ENCODE data around the gene TSPAN11. TPM values are rescaled to one million over a fixed set of nuclear protein-coding genes. Genes with fewer than 3 reads are reported as not detected.

Gene TSPAN11
- total RNA-seq, 1 donor = not detected

DNA sequence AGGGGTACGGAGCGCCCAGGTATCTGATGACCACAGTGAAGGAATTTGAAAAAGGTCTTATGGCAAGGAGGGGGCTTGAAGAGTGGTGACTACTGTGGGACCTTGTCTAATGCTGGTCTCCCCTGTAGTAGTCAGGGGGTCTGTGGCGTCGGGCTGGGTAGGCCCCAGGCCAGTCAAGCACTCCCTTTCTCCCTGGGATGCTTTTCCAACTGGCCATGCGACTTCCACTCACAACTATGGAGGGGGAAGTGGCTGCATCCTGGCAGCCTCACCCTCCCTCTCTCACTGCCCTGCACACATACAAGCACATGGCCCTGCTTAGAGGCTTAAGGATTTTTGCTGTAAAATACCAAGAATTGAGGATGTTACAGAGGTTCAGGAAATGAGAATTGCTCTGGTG, 4.1 kb downstream of the TSPAN11 start:
- peaks cover 25% of the 10 kb centered on the region for H3K27me3 ChIP-seq (ENCODE audit: insufficient read depth, low read length)
- H3K4me1 ChIP-seq (ENCODE audit: insufficient read depth, low read length) = no peaks in the 10 kb centered on the region
- no peak overlapping the region for H3K4me3 ChIP-seq (ENCODE audit: low read length)
- no peaks in the 10 kb centered on the region for H3K9me3 ChIP-seq (ENCODE audit: low read depth, low read length)

DNA sequence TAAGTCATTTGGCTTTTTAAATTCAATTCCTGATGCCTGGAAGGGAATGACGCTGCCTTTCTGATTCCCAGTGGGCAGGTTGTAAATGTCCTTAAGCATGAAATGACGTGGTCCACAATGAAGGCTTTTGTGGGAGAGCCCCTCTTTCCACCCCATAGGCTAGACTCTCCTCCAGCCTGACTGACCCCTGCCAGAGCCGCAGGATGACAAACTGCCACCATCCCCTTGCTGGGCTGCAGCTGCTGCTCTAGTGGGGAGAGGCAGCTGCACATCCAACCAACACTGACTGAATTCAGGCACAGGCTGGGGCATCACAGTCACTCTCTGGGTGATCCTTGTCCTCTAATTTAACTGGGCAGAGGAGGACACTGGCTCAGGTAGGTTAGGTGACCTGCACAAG, 6.3 kb downstream of the TSPAN11 start:
- Histone ChIP-seq H3K27me3 (ENCODE audit: insufficient read depth, low read length) (peaks cover 8% of the 10 kb centered on the region), H3K9me3 (ENCODE audit: low read depth, low read length) (no peaks in the 10 kb centered on the region), H3K4me3 (ENCODE audit: low read length) (no peak overlapping the region), H3K4me1 (ENCODE audit: insufficient read depth, low read length) (no peaks in the 10 kb centered on the region)

- Histone ChIP-seq H3K4me3 (ENCODE audit: low read length) (no peak overlapping the region), H3K9me3 (ENCODE audit: low read depth, low read length) (no peaks in the 10 kb centered on the region), H3K4me1 (ENCODE audit: insufficient read depth, low read length) (no peaks in the 10 kb centered on the region), H3K27me3 (ENCODE audit: insufficient read depth, low read length) (no peaks in the 10 kb centered on the region)
Measured at GRCh38 chr12:30934811-30935210, 8.3 kb downstream of the TSPAN11 start.

DNA sequence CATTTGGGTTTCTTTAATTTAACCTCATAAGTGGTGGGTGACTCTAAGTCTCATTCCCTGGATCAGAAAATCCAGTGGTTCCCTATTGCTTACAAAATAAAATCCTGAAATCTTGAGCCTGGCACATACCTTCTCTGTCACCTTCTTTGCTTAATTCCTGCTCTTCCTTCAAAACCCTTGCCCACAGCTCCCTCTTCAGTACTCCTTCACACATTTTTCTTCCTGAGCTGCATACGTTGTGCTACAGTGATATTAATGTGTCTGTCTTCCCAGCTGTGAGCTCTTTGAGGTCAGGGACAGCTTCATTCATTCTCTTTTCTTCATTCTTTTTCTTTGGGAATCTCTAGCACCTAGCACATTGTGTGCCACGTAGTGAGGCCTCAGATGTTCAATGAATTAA, 9.5 kb downstream of the TSPAN11 start:
- Histone ChIP-seq H3K4me1 (ENCODE audit: insufficient read depth, low read length) (no peaks in the 10 kb centered on the region), H3K27me3 (ENCODE audit: insufficient read depth, low read length) (no peaks in the 10 kb centered on the region), H3K4me3 (ENCODE audit: low read length) (no peak overlapping the region), H3K9me3 (ENCODE audit: low read depth, low read length) (no peaks in the 10 kb centered on the region)

GRCh38 chr12:30939234-30939633, 12.7 kb downstream of the TSPAN11 start:
- H3K27me3 ChIP-seq (ENCODE audit: insufficient read depth, low read length) = no peaks in the 10 kb centered on the region
- no peaks in the 10 kb centered on the region for H3K4me1 ChIP-seq (ENCODE audit: insufficient read depth, low read length)
- H3K9me3 ChIP-seq (ENCODE audit: low read depth, low read length) = no peaks in the 10 kb centered on the region
- no peak overlapping the region for H3K4me3 ChIP-seq (ENCODE audit: low read length)

- no peaks in the 10 kb centered on the region for H3K4me1 ChIP-seq (ENCODE audit: insufficient read depth, low read length)
Measured at GRCh38 chr12:30942486-30942885, 15.9 kb downstream of the TSPAN11 start.

GRCh38 chr12:30942936-30943335, 16.4 kb downstream of the TSPAN11 start:
- Histone ChIP-seq H3K9me3 (ENCODE audit: low read depth, low read length) (no peaks in the 10 kb centered on the region), H3K27me3 (ENCODE audit: insufficient read depth, low read length) (no peaks in the 10 kb centered on the region), H3K4me3 (ENCODE audit: low read length) (no peak overlapping the region), H3K4me1 (ENCODE audit: insufficient read depth, low read length) (no peaks in the 10 kb centered on the region)

More at GRCh38 chr12:30942486-30942885, 15.9 kb downstream of the TSPAN11 start:
- no peaks in the 10 kb centered on the region for H3K9me3 ChIP-seq (ENCODE audit: low read depth, low read length)
- H3K4me3 ChIP-seq (ENCODE audit: low read length) = no peak overlapping the region
- H3K27me3 ChIP-seq (ENCODE audit: insufficient read depth, low read length) = no peaks in the 10 kb centered on the region

DNA sequence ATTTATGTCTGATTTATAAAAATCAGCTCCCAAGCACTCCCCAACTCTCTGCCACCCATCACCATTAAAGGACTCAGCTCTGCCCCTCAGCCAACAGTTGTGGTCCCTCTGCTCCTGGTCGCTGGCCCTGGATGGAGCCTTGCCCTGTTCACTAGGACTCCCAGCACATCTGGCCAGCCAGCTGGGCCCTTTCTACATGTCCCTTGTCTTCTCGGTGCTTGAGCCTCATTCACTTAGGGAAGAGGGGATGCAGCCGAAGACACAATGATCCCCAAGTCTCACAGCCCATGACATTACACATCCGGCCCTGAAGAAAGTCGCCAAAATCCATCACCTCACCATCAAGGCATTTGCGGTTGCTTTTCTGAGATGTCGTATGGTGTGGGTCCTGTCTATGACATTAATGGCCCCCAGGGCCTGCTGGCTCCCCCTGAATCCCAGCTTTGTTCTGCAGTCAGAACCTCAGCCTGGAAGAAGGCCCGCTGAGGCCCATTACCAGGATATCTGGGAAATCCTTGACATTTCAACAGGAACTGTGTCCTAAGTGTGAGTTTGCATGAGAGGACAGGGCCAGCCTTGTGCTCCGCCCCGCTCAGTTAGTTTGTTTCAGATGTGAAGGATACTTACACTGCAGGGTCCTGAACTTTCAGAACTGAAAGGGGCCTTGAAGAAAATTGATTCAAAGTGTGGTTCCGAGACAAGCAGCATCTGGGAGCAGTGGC, 19.1 kb downstream of the TSPAN11 start:
- Histone ChIP-seq H3K9me3 (ENCODE audit: low read depth, low read length) (no peaks in the 10 kb centered on the region), H3K4me1 (ENCODE audit: insufficient read depth, low read length) (no peaks in the 10 kb centered on the region), H3K4me3 (ENCODE audit: low read length) (no peak overlapping the region), H3K27me3 (ENCODE audit: insufficient read depth, low read length) (no peaks in the 10 kb centered on the region)

- Histone ChIP-seq H3K27me3 (ENCODE audit: insufficient read depth, low read length) (no peaks in the 10 kb centered on the region), H3K9me3 (ENCODE audit: low read depth, low read length) (no peaks in the 10 kb centered on the region), H3K4me1 (ENCODE audit: insufficient read depth, low read length) (no peaks in the 10 kb centered on the region), H3K4me3 (ENCODE audit: low read length) (no peak overlapping the region)
Measured at GRCh38 chr12:30952015-30952414, 25.5 kb downstream of the TSPAN11 start.

- H3K9me3 ChIP-seq (ENCODE audit: low read depth, low read length) = no peaks in the 10 kb centered on the region
- H3K4me3 ChIP-seq (ENCODE audit: low read length) = no peak overlapping the region
- H3K27me3 ChIP-seq (ENCODE audit: insufficient read depth, low read length) = no peaks in the 10 kb centered on the region
- H3K4me1 ChIP-seq (ENCODE audit: insufficient read depth, low read length) = no peaks in the 10 kb centered on the region
Measured at GRCh38 chr12:30953257-30953656, 26.7 kb downstream of the TSPAN11 start.

- Histone ChIP-seq H3K27me3 (ENCODE audit: insufficient read depth, low read length) (no peaks in the 10 kb centered on the region), H3K4me3 (ENCODE audit: low read length) (no peak overlapping the region), H3K4me1 (ENCODE audit: insufficient read depth, low read length) (no peaks in the 10 kb centered on the region), H3K9me3 (ENCODE audit: low read depth, low read length) (no peaks in the 10 kb centered on the region)
Measured at GRCh38 chr12:30953951-30954751, 27.6 kb downstream of the TSPAN11 start.

- Histone ChIP-seq H3K4me1 (ENCODE audit: insufficient read depth, low read length) (no peaks in the 10 kb centered on the region), H3K4me3 (ENCODE audit: low read length) (no peak overlapping the region), H3K27me3 (ENCODE audit: insufficient read depth, low read length) (no peaks in the 10 kb centered on the region), H3K9me3 (ENCODE audit: low read depth, low read length) (no peaks in the 10 kb centered on the region)
Measured at GRCh38 chr12:30955214-30955613, 28.7 kb downstream of the TSPAN11 start.

DNA sequence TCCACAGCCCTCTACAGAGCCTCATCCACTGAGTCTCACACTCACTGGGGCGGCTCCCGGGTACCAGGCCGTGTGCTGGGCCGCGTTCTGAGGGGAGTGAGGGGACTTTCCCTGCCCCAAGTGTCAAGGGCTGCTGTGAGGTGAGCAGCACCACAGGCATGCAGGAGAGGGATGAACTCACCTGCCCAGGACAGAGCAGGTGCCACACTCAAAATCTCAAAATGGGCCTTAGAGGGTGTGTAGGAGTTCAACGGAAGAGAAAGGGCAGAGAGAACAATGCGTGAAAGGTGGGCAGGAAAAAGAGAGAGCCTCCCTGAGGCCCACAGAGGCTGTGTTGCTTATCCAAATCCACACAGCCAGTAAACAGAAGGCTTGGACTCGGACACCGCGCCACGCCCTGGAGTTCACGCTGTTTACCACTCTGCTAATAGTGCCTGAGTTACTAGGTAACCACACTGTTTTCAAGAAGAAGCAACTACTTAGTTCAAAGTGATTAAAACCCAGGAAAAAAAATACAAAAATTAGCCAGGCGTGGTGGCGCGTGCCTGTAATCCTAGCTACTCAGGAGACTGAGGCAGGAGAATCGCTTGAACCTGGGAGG, 32.7 kb downstream of the TSPAN11 start:
- no peaks in the 10 kb centered on the region for H3K9me3 ChIP-seq (ENCODE audit: low read depth, low read length)
- H3K4me1 ChIP-seq (ENCODE audit: insufficient read depth, low read length) = no peaks in the 10 kb centered on the region
- H3K4me3 ChIP-seq (ENCODE audit: low read length) = no peak overlapping the region
- H3K27me3 ChIP-seq (ENCODE audit: insufficient read depth, low read length) = no peaks in the 10 kb centered on the region

- H3K9me3 ChIP-seq (ENCODE audit: low read depth, low read length) = no peaks in the 10 kb centered on the region
- H3K4me3 ChIP-seq (ENCODE audit: low read length) = no peak overlapping the region
- no peaks in the 10 kb centered on the region for H3K27me3 ChIP-seq (ENCODE audit: insufficient read depth, low read length)
- H3K4me1 ChIP-seq (ENCODE audit: insufficient read depth, low read length) = no peaks in the 10 kb centered on the region
Measured at GRCh38 chr12:30959778-30960177, 33.2 kb downstream of the TSPAN11 start.

DNA sequence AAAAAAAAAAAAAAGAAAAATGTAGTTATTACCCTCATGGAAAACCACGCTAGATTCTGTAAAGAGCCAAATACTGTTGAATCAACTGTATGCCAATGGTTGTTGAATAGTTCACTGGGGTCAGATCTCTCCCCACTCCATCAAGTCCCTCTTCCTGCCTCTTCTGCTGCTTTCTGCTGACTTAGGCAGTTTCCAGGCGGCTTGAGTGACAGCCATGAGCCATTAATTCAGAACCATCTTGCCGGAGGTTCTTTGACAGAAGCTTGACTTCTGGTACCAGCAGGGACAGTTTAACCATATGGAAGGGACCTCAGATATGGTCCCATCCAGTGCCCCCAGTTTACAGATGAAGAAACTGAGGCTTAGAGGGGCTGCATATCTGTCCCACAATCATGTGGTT, 34.5 kb downstream of the TSPAN11 start:
- H3K9me3 ChIP-seq (ENCODE audit: low read depth, low read length) = no peaks in the 10 kb centered on the region
- H3K4me1 ChIP-seq (ENCODE audit: insufficient read depth, low read length) = no peaks in the 10 kb centered on the region
- no peaks in the 10 kb centered on the region for H3K27me3 ChIP-seq (ENCODE audit: insufficient read depth, low read length)
- no peak overlapping the region for H3K4me3 ChIP-seq (ENCODE audit: low read length)

Measured in mononuclear cell (primary cell).